ENCODE data around the gene SERGEF.

SERGEF gene

DNA sequence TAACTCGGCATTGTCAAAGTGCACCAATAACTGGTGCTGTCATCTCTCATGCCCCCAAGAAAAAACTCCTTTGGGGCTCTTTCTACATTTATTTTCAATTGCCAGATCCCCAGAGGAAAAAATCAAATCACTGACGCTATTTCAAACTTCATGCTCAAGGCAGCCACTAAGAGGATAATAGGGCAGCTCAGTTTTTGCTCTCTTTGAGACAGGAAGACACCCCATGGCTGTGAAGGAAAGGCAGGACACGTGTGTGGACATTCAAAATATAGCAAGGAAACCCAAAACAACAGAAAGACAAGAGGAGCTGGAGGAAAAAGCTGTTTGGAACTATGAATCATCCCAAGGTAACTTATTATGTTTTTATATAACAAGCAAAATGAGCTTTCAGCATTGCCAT, 83.7 kb downstream of the SERGEF start:
- Histone ChIP-seq H3K4me3 (ENCODE audit: low read length) (no peak overlapping the region), H3K9me3 (ENCODE audit: control insufficient read depth, insufficient read depth, low read length) (no peaks in the 10 kb centered on the region), H3K27me3 (ENCODE audit: control insufficient read depth, insufficient read depth, low read length) (no peaks in the 10 kb centered on the region), H3K27ac (ENCODE audit: low read length) (no peak overlapping the region), H3K36me3 (ENCODE audit: control insufficient read depth, insufficient read depth, low read length) (no peaks in the 10 kb centered on the region), H3K4me1 (ENCODE audit: control insufficient read depth, insufficient read depth, low read length) (no peaks in the 10 kb centered on the region; the same call in 1 of the 2 replicates)
- WGBS (ENCODE audit: insufficient coverage, insufficient read length), result no CpG with 5 or more reads among the region's 3 CpGs
- DNase-seq (ENCODE audit: low read depth, low spot score), result no peak

GRCh38 chr11:17927681-17928343, 85.0 kb downstream of the SERGEF start:
- Histone ChIP-seq H3K27ac (ENCODE audit: low read length) (no peak overlapping the region), H3K4me1 (ENCODE audit: control insufficient read depth, insufficient read depth, low read length) (no peaks in the 10 kb centered on the region; the same call in 1 of the 2 replicates), H3K27me3 (ENCODE audit: control insufficient read depth, insufficient read depth, low read length) (no peaks in the 10 kb centered on the region), H3K36me3 (ENCODE audit: control insufficient read depth, insufficient read depth, low read length) (no peaks in the 10 kb centered on the region), H3K4me3 (ENCODE audit: low read length) (no peak overlapping the region), H3K9me3 (ENCODE audit: control insufficient read depth, insufficient read depth, low read length) (no peaks in the 10 kb centered on the region)
- no CpG with 5 or more reads among the region's 3 CpGs for WGBS (ENCODE audit: insufficient coverage, insufficient read length)
- DNase-seq (ENCODE audit: low read depth, low spot score), result no peak

- no peaks in the 10 kb centered on the region for H3K36me3 ChIP-seq (ENCODE audit: control insufficient read depth, insufficient read depth, low read length)
- no peak overlapping the region for H3K4me3 ChIP-seq (ENCODE audit: low read length)
- H3K9me3 ChIP-seq (ENCODE audit: control insufficient read depth, insufficient read depth, low read length), result no peaks in the 10 kb centered on the region
- no peaks in the 10 kb centered on the region; the same call in 1 of the 2 replicates for H3K4me1 ChIP-seq (ENCODE audit: control insufficient read depth, insufficient read depth, low read length)
- WGBS (ENCODE audit: insufficient coverage, insufficient read length), result no CpG with 5 or more reads among the region's 3 CpGs
- no peaks in the 10 kb centered on the region for H3K27me3 ChIP-seq (ENCODE audit: control insufficient read depth, insufficient read depth, low read length)
- H3K27ac ChIP-seq (ENCODE audit: low read length), result no peak overlapping the region
- DNase-seq (ENCODE audit: low read depth, low spot score), result no peak
Measured at GRCh38 chr11:17927041-17927440, 85.8 kb downstream of the SERGEF start.

DNA sequence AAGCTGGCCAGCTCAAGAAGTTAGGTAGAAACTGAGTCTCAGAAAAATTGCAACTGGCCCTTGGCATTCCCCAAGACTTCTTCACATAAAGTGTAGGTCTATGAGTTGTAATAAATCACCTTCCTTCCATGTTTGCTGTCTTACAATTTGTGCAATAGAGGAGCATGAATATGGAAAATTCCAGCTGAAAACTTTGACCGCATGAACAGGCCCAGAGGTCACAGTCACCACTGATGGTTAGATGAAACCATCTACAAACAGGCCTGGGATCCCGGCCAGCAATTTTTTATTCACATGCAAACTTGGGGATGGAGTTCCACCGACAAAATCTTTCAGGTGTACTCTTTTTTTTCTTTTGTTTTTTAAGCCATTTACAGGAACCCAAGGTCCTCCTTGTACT, 88.1 kb downstream of the SERGEF start:
- Histone ChIP-seq H3K27me3 (ENCODE audit: control insufficient read depth, insufficient read depth, low read length) (no peaks in the 10 kb centered on the region), H3K27ac (ENCODE audit: low read length) (no peak overlapping the region), H3K4me1 (ENCODE audit: control insufficient read depth, insufficient read depth, low read length) (0 out of 2 replicates have a peak, but pooled peaks cover 1% of the 10 kb centered on the region), H3K36me3 (ENCODE audit: control insufficient read depth, insufficient read depth, low read length) (no peaks in the 10 kb centered on the region), H3K4me3 (ENCODE audit: low read length) (no peak overlapping the region), H3K9me3 (ENCODE audit: control insufficient read depth, insufficient read depth, low read length) (no peaks in the 10 kb centered on the region)
- DNase-seq (ENCODE audit: low read depth, low spot score), result no peak
- WGBS (ENCODE audit: insufficient coverage, insufficient read length), result no CpG with 5 or more reads among the region's 3 CpGs

- H3K9me3 ChIP-seq (ENCODE audit: control insufficient read depth, insufficient read depth, low read length), result no peaks in the 10 kb centered on the region
- H3K4me3 ChIP-seq (ENCODE audit: low read length), result no peak overlapping the region
- peaks cover 5% of the 10 kb centered on the region; the same call in 1 of the 2 replicates for H3K4me1 ChIP-seq (ENCODE audit: control insufficient read depth, insufficient read depth, low read length)
- no CpG with 5 or more reads among the region's 3 CpGs for WGBS (ENCODE audit: insufficient coverage, insufficient read length)
- H3K36me3 ChIP-seq (ENCODE audit: control insufficient read depth, insufficient read depth, low read length), result no peaks in the 10 kb centered on the region
- H3K27ac ChIP-seq (ENCODE audit: low read length), result no peak overlapping the region
- H3K27me3 ChIP-seq (ENCODE audit: control insufficient read depth, insufficient read depth, low read length), result no peaks in the 10 kb centered on the region
- no peak for DNase-seq (ENCODE audit: low read depth, low spot score)
Measured at GRCh38 chr11:17923217-17923616, 89.6 kb downstream of the SERGEF start.

- WGBS (ENCODE audit: insufficient coverage, insufficient read length), result no CpG with 5 or more reads among the region's 2 CpGs
- peaks cover 5% of the 10 kb centered on the region; the same call in 1 of the 2 replicates for H3K4me1 ChIP-seq (ENCODE audit: control insufficient read depth, insufficient read depth, low read length)
- no peaks in the 10 kb centered on the region for H3K36me3 ChIP-seq (ENCODE audit: control insufficient read depth, insufficient read depth, low read length)
- H3K27me3 ChIP-seq (ENCODE audit: control insufficient read depth, insufficient read depth, low read length), result no peaks in the 10 kb centered on the region
- H3K9me3 ChIP-seq (ENCODE audit: control insufficient read depth, insufficient read depth, low read length), result no peaks in the 10 kb centered on the region
- H3K27ac ChIP-seq (ENCODE audit: low read length), result no peak overlapping the region
- no peak overlapping the region for H3K4me3 ChIP-seq (ENCODE audit: low read length)
- DNase-seq (ENCODE audit: low read depth, low spot score), result no peak
Measured at GRCh38 chr11:17922416-17922788, 90.4 kb downstream of the SERGEF start.

DNA sequence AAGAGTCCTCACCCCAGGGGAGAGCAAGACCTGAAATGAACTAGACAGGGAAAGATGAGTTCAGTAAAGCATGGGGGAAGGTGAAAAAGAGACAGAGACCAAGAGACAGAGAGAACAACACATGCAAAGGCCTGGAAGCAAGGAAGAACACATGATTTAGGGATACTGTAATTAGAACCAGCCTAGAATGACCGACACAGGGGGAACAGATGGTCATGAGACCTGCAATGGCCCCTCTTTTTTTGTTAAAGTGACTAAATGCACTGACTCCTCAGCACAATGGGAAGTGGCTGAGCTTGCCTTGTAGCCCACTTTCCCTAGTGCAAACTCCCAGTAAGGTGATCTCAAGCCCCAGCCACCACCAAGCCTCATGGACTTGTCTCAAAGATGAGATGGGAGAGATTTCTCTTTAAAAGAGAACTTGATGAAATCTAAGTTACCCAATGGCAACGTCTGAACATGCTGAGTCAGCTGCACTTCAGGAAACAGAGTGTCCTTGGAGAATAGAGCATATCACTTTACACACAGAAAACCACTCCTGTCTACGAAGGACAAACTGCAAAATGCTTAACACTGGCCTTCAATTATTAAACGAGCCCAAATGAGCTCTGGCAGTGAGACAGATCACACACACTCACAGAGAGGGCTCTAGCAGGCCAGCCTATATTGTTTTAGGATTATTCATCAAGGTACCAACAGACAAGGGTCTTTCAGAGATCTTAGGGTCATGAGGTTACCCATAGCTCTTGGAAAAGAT, 91.0 kb downstream of the SERGEF start:
- Histone ChIP-seq H3K4me3 (ENCODE audit: low read length) (no peak overlapping the region), H3K4me1 (ENCODE audit: control insufficient read depth, insufficient read depth, low read length) (peaks cover 5% of the 10 kb centered on the region; the same call in 1 of the 2 replicates), H3K9me3 (ENCODE audit: control insufficient read depth, insufficient read depth, low read length) (no peaks in the 10 kb centered on the region), H3K27ac (ENCODE audit: low read length) (no peak overlapping the region), H3K36me3 (ENCODE audit: control insufficient read depth, insufficient read depth, low read length) (no peaks in the 10 kb centered on the region), H3K27me3 (ENCODE audit: control insufficient read depth, insufficient read depth, low read length) (no peaks in the 10 kb centered on the region)
- no CpG with 5 or more reads among the region's 4 CpGs for WGBS (ENCODE audit: insufficient coverage, insufficient read length)
- DNase-seq (ENCODE audit: low read depth, low spot score), result no peak

GRCh38 chr11:17918049-17918605, 94.7 kb downstream of the SERGEF start:
- H3K27me3 ChIP-seq (ENCODE audit: control insufficient read depth, insufficient read depth, low read length), result no peaks in the 10 kb centered on the region

GRCh38 chr11:17917556-17917955, 95.3 kb downstream of the SERGEF start:
- Histone ChIP-seq H3K4me3 (ENCODE audit: low read length) (no peak overlapping the region), H3K27me3 (ENCODE audit: control insufficient read depth, insufficient read depth, low read length) (no peaks in the 10 kb centered on the region), H3K36me3 (ENCODE audit: control insufficient read depth, insufficient read depth, low read length) (no peaks in the 10 kb centered on the region), H3K9me3 (ENCODE audit: control insufficient read depth, insufficient read depth, low read length) (no peaks in the 10 kb centered on the region), H3K4me1 (ENCODE audit: control insufficient read depth, insufficient read depth, low read length) (peaks cover 5% of the 10 kb centered on the region; the same call in 1 of the 2 replicates), H3K27ac (ENCODE audit: low read length) (no peak overlapping the region)
- DNase-seq (ENCODE audit: low read depth, low spot score), result no peak
- no CpG with 5 or more reads among the region's 3 CpGs for WGBS (ENCODE audit: insufficient coverage, insufficient read length)

More at GRCh38 chr11:17918049-17918605, 94.7 kb downstream of the SERGEF start:
- no CpG with 5 or more reads among the region's 1 CpG for WGBS (ENCODE audit: insufficient coverage, insufficient read length)
- Histone ChIP-seq H3K4me3 (ENCODE audit: low read length) (no peak overlapping the region), H3K4me1 (ENCODE audit: control insufficient read depth, insufficient read depth, low read length) (peaks cover 5% of the 10 kb centered on the region; the same call in 1 of the 2 replicates), H3K9me3 (ENCODE audit: control insufficient read depth, insufficient read depth, low read length) (no peaks in the 10 kb centered on the region), H3K36me3 (ENCODE audit: control insufficient read depth, insufficient read depth, low read length) (no peaks in the 10 kb centered on the region), H3K27ac (ENCODE audit: low read length) (no peak overlapping the region)
- DNase-seq (ENCODE audit: low read depth, low spot score), result no peak

GRCh38 chr11:17915500-17916143, 97.2 kb downstream of the SERGEF start:
- WGBS (ENCODE audit: insufficient coverage, insufficient read length), result no CpG with 5 or more reads among the region's 3 CpGs
- Histone ChIP-seq H3K36me3 (ENCODE audit: control insufficient read depth, insufficient read depth, low read length) (no peaks in the 10 kb centered on the region), H3K4me1 (ENCODE audit: control insufficient read depth, insufficient read depth, low read length) (peaks cover 3% of the 10 kb centered on the region; the same call in 1 of the 2 replicates), H3K9me3 (ENCODE audit: control insufficient read depth, insufficient read depth, low read length) (no peaks in the 10 kb centered on the region), H3K27ac (ENCODE audit: low read length) (no peak overlapping the region), H3K27me3 (ENCODE audit: control insufficient read depth, insufficient read depth, low read length) (no peaks in the 10 kb centered on the region), H3K4me3 (ENCODE audit: low read length) (no peak overlapping the region)
- no peak for DNase-seq (ENCODE audit: low read depth, low spot score)
